HepG2 (cell line): ENCODE measurements around the gene AUP1. TPM values are rescaled to one million over a fixed set of nuclear protein-coding genes. Genes with fewer than 3 reads are reported as not detected.
A peak's percentile ranks its signal among the peaks of the same experiment; 100 is the strongest.

Source experiments
- AHDC1 ChIP-seq: sonication (generic); formaldehyde crosslinking; IDR thresholded peaks from 2 replicates; pipeline ENCODE4 v1.5.1; 2020; ENCODE audit warnings: mild to moderate bottlenecking, missing genetic modification reagents, borderline replicate concordance
- FUBP1 ChIP-seq: sonication (generic); formaldehyde crosslinking; IDR thresholded peaks from 2 replicates; pipeline ENCODE4 v1.5.1; 2020; ENCODE audit warnings: missing genetic modification reagents, mild to moderate bottlenecking, borderline replicate concordance
- MAF1 ChIP-seq: sonication (generic); formaldehyde crosslinking; IDR thresholded peaks from 2 replicates; pipeline ENCODE4 v1.5.0; 2020; ENCODE audit warnings: missing genetic modification reagents, borderline replicate concordance
- PATZ1 ChIP-seq: sonication (generic); formaldehyde crosslinking; IDR thresholded peaks from 2 replicates; pipeline ENCODE4 v1.4.0; 2020; ENCODE audit warnings: missing genetic modification reagents
- RFXAP ChIP-seq: sonication (generic); formaldehyde crosslinking; IDR thresholded peaks from 2 replicates; pipeline ENCODE4 v1.4.0; 2020; ENCODE audit warnings: missing genetic modification reagents, borderline replicate concordance
- ZNF17 ChIP-seq: sonication (generic); formaldehyde crosslinking; IDR thresholded peaks from 2 replicates; pipeline ENCODE4 v1.5.0; 2020; ENCODE audit warnings: mild to moderate bottlenecking, missing genetic modification reagents
- ZNF224 ChIP-seq: sonication (generic); formaldehyde crosslinking; IDR thresholded peaks from 2 replicates; pipeline ENCODE4 v1.5.0; 2020; ENCODE audit warnings: mild to moderate bottlenecking, missing genetic modification reagents
- ZNF235 ChIP-seq: sonication (generic); formaldehyde crosslinking; IDR thresholded peaks from 2 replicates; pipeline ENCODE4 v1.8.1; 2023; ENCODE audit warnings: mild to moderate bottlenecking, missing genetic modification reagents, borderline replicate concordance
- ZNF646 ChIP-seq: sonication (generic); formaldehyde crosslinking; IDR thresholded peaks from 2 replicates; pipeline ENCODE4 v1.9.0; 2021; ENCODE audit warnings: mild to moderate bottlenecking, missing genetic modification reagents
- polyA plus RNA-seq, 8 experiments: library from polyadenylated mRNA; depleted of rRNA in 3 of 8; stranded (reverse) in 7 of 8; unstranded in 1 of 8; fragments of >200 nt; fragmentation: Illumina TruSeq in 4 of 8; extraction: Trizol in 4 of 8; gene quantifications; 2 replicates each; pipeline versions ENCODE4 v1.2.1 to v1.2.3, GENCODE V29; 2011 to 2016; ENCODE audit warnings: low read depth in 4 of 8, missing spikeins in 1 of 8, mixed read lengths in 1 of 8; ENCODE audit not compliant: insufficient read depth in 1 of 8
- total RNA-seq, 5 experiments: library from RNA; depleted of rRNA; stranded (reverse); fragments of >200 nt; fragmentation: Illumina TruSeq; extraction: Trizol; gene quantifications; 2 replicates each; pipeline ENCODE4 v1.2.3, GENCODE V29; 2016; ENCODE audit warnings: low read depth in 1 of 5

The AUP1 gene
- total and polyA plus RNA-seq, 2 of the 13 experiments (the other 11 are each of a cell fraction or from before 2014, with no cell fraction given): 174 to 267 TPM

- TF ChIP-seq AHDC1 (CRISPR knock-in tag): no peak; the same call in 1 of the 2 replicates
- TF ChIP-seq FUBP1 (CRISPR knock-in tag): no peak; the same call in 1 of the 2 replicates
- TF ChIP-seq PATZ1 (CRISPR knock-in tag): peak; percentile 78
- no peak for TF ChIP-seq MAF1
- no peak; the same call in 1 of the 2 replicates for TF ChIP-seq RFXAP (CRISPR knock-in tag)
- no peak for TF ChIP-seq ZNF646 (CRISPR knock-in tag)
- no peak for TF ChIP-seq ZNF17 (CRISPR knock-in tag)
- TF ChIP-seq ZNF235 (CRISPR knock-in tag): no peak
- no peak; the same call in 1 of the 2 replicates for TF ChIP-seq ZNF224 (CRISPR knock-in tag)
Observed at GRCh38 chr2:74525717-74526648, 3.5 kb downstream of the AUP1 start, which contains the start of gene DQX1 (continued).
